ENCODE results near the gene NEK10.

The NEK10 gene

DNA sequence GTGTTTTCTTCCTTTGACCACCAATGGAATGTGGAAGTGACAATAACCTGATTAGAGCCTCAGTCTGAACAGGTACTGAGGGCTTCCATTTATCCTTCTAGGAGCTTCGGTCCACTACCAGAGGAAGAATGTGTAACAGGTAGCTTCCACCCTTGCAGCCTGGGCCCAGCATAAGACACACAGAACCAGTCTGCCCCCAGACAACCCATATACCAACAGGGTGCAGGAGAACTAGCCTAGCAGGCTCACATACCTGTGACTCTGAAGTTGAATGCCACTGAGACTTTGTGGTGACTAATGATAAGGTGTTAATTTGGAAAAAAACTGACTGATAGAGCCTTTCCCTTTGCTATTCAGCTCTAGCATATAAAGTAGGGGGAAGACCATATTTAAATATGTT lies 166.2 kb downstream of the NEK10 start:
- DNase-seq (ENCODE audit: low read depth), result no peak
- TF ChIP-seq, protein P1, sequence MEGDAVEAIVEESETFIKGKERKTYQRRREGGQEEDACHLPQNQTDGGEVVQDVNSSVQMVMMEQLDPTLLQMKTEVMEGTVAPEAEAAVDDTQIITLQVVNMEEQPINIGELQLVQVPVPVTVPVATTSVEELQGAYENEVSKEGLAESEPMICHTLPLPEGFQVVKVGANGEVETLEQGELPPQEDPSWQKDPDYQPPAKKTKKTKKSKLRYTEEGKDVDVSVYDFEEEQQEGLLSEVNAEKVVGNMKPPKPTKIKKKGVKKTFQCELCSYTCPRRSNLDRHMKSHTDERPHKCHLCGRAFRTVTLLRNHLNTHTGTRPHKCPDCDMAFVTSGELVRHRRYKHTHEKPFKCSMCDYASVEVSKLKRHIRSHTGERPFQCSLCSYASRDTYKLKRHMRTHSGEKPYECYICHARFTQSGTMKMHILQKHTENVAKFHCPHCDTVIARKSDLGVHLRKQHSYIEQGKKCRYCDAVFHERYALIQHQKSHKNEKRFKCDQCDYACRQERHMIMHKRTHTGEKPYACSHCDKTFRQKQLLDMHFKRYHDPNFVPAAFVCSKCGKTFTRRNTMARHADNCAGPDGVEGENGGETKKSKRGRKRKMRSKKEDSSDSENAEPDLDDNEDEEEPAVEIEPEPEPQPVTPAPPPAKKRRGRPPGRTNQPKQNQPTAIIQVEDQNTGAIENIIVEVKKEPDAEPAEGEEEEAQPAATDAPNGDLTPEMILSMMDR (IDR thresholded peaks at IDR 0.05; ENCODE audit: low read depth, low read length, missing control alignments), result no peak

DNA sequence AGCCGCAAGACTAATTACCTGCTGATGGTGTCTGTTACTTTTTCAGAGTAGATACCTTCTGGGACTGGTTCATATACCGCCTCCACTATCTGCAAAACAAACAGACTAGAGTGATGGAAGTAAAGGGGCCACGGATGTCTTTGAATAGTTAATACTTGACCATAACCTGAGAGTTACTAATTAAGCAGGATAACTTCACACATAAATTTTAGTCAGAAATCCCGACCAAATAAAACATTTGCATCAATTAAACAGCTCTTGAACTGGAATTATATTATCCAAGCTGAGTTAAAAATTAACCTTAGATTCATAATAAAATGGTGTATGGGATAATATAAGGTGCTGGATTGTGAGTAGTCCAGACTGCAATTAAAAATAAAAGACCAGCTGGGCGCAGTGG lies 167.7 kb downstream of the NEK10 start:
- TF ChIP-seq, protein P1 (IDR thresholded peaks at IDR 0.05; ENCODE audit: low read depth, low read length, missing control alignments), result no peak
- no peak overlapping the region for H3K4me3 ChIP-seq (ENCODE audit: low read depth, low read length)
- no peak for DNase-seq (ENCODE audit: low read depth)

More for the DNA sequence above, 166.2 kb downstream of the NEK10 start:
- no peak overlapping the region for H3K4me3 ChIP-seq (ENCODE audit: low read depth, low read length)

DNA sequence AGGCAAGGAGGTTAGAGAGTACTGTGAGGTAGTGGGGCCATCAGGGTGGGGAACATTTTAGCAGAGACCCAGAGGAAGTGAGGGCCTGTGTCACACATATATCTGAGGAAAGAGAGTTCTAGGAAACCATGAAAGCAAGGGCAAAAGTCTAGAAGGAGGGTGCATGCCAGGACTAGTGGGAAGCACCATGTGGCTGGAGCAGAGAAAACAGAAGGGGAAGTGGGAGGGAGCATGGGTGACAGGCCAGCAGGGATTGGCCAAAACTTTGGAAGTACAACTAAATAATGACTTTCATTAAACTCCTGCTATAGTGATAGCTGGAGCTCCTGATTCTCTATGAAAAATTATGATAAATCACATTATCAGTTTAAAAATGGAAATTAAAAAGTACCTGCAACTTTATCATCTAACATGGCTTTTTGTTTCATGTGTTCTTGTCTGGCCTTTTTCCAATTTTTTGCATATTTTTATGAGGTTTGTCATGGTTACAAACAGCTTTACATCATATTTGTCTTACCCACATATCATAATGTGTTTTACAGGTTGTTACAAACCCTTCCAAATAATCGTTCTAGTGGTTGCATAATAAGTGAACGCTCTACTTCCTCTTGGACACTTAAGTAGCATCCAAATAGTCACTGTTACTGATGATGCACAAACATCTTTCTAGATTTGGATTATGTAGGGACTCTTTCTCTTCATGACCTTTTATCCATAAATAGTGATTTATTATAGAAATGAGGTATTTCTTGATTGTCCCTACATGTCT lies 168.3 kb downstream of the NEK10 start:
- TF ChIP-seq, protein P1 (IDR thresholded peaks at IDR 0.05; ENCODE audit: low read depth, low read length, missing control alignments), result no peak
- no peak for DNase-seq (ENCODE audit: low read depth)
- H3K4me3 ChIP-seq (ENCODE audit: low read depth, low read length), result no peak overlapping the region

DNA sequence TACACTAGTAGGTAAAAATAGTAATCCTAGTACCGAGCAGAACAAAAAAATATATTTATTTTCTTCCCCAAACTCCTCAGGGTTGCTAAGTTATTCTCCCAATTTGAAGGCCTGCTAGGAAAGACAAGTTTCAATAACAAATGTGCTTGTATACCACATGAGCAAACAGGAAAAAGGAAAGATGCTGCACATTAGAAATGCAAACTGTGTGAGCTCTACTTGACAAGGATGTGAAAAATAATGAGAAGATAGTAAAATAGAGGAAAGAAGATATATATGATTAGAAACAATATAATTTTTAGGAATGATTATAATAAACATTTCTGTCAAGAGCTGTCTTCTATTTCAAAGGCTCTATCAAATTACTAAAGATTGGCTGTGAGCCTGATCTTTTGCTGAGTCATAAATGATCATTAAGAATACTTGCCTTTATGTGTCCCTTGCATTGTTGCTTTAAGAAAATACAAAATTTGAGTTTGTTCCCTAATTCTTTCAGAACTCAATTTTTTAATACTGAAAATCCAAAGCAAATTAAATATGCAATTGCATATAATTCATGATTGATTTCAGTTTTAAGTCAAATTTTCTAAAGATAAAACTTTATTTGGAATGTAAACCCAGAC lies 174.2 kb downstream of the NEK10 start:
- DNase-seq (ENCODE audit: low read depth), result no peak
- TF ChIP-seq, protein P1 (IDR thresholded peaks at IDR 0.05; ENCODE audit: low read depth, low read length, missing control alignments), result no peak
- H3K4me3 ChIP-seq (ENCODE audit: low read depth, low read length), result no peak overlapping the region

DNA sequence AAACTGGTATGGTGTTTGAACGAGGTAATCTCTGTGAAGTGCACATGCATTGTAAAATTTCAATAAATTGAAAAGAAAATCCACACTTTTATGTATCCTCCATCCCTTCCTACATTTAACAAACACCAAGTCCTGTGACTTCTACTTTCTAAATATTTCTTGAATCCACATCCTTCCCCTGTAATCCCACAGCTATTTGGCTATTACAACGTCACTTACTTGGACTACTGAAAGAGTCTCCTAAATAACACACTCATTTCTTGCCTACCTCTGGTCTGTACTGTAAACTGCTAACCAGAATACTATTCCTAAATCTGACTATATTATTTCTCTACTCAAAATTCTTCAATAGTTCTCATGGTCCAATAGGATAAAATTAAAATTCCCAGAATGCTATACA lies 176.1 kb downstream of the NEK10 start:
- DNase-seq (ENCODE audit: low read depth), result no peak
- no peak overlapping the region for H3K4me3 ChIP-seq (ENCODE audit: low read depth, low read length)
- TF ChIP-seq, protein P1 (IDR thresholded peaks at IDR 0.05; ENCODE audit: low read depth, low read length, missing control alignments), result no peak

DNA sequence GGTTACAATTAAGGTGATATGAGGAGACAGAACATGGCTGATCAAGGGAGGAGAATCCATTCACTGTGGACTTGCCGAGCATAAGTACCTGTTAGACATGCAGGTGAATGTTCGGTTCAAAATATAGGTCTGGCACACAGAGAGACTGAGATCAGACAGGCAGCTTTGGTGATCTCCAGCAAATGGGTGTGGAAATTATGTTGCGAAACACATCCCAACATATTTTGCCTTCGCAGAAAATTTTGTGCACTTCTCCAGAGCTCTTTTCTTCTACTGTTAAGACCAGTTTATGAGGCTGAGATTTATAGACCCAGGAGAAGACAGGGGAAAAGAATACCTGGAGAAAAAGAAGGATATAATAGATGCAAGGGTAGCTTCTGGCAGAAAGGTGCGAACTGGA lies 183.2 kb downstream of the NEK10 start:
- H3K4me3 ChIP-seq (ENCODE audit: low read depth, low read length), result no peak overlapping the region
- TF ChIP-seq, protein P1 (IDR thresholded peaks at IDR 0.05; ENCODE audit: low read depth, low read length, missing control alignments), result no peak
- no peak for DNase-seq (ENCODE audit: low read depth)

Measured in GM12864 (cell line).